GM12878 (cell line): Measurements from ENCODE around the gene SLC4A3. TPM values are rescaled to one million over a fixed set of nuclear protein-coding genes. Genes with fewer than 3 reads are reported as not detected.

ENCODE experiments used
- ATAC-seq: fragments of 200-7000 bp; cut with Tn5 transposase; 3 replicates; pipeline ENCODE4 v1.9.1; 2020; ENCODE audit warnings: mild to moderate bottlenecking, moderate library complexity
- BruUV-seq: library from RNA; stranded (reverse); fragments of 400-500 nt; replicated peaks from 2 replicates; lab custom pipeline; 2021; lab: Mats Ljungman, UMichigan
- CTCF ChIA-PET: fragments of 300-600 bp; sonication (Branson Sonifier 250); formaldehyde crosslinking; extraction: SDS; loops from one replicate; lab custom pipeline; 2021; ENCODE audit warnings: inconsistent platforms; lab: Yijun Ruan, JAX
- POLR2A ChIA-PET: fragments of 350-600 bp; formaldehyde crosslinking; extraction: SDS; loops from one replicate; lab custom pipeline; 2021; ENCODE audit warnings: inconsistent platforms; lab: Charles Lee
- RAD21 ChIA-PET: fragments of 300-600 bp; sonication (Branson Sonifier 250); formaldehyde crosslinking; loops from one replicate; lab custom pipeline; 2023; ENCODE audit warnings: antibody characterized with exemption; ENCODE audit not compliant: unreplicated experiment; lab: Charles Lee
- SMC1A ChIA-PET: fragments of 300-600 bp; sonication (Branson Sonifier 250); formaldehyde crosslinking; loops from one replicate; lab custom pipeline; 2023; ENCODE audit not compliant: unreplicated experiment, uncharacterized antibody; lab: Charles Lee
- DNase-seq: peaks from one replicate; pipeline ENCODE4 v3.0.0-alpha.2; 2011; ENCODE audit warnings: low read depth, low spot score
- FAIRE-seq: peaks from 3 replicates; lab custom pipeline; 2011; peaks lifted over from hg19 to GRCh38; lab: Jason Lieb, UNC
- H2AFZ ChIP-seq: 2 replicates; pipeline ENCODE4 v1.6.0; 2011; ENCODE audit warnings: low read depth, low read length, control low read depth; ENCODE audit not compliant: control insufficient read depth
- H3K27ac ChIP-seq: 2 replicates; pipeline ENCODE4 v1.5.1; 2011; ENCODE audit warnings: control low read depth; ENCODE audit not compliant: control insufficient read depth, insufficient read depth
- H3K27me3 ChIP-seq, 2 experiments: replicated peaks in 1 of 2; 2 replicates each; pipeline versions ENCODE4 v1.6.0 to v1.6.1; 2011; ENCODE audit warnings: low read length in 1 of 2; ENCODE audit not compliant: control insufficient read depth in 2 of 2, insufficient read depth in 2 of 2
- H3K36me3 ChIP-seq, 2 experiments: 2 replicates each; pipeline ENCODE4 v1.5.1; 2011; ENCODE audit warnings: low read length in 1 of 2; ENCODE audit not compliant: control insufficient read depth in 2 of 2, insufficient read depth in 2 of 2
- H3K4me1 ChIP-seq: 2 replicates; pipeline ENCODE4 v1.6.1; 2011; ENCODE audit warnings: mild to moderate bottlenecking, low read length, moderate library complexity, mixed read lengths; ENCODE audit not compliant: control insufficient read depth, insufficient read depth
- H3K4me2 ChIP-seq: 2 replicates; pipeline ENCODE4 v1.6.0; 2011; ENCODE audit warnings: control low read depth; ENCODE audit not compliant: control insufficient read depth, insufficient read depth
- H3K4me3 ChIP-seq: fragments of 200-600 bp; sonication (generic); 2 replicates; pipeline ENCODE4 v1.5.1; 2016
- H3K79me2 ChIP-seq: 2 replicates; pipeline ENCODE4 v1.6.0; 2011; ENCODE audit warnings: low read length; ENCODE audit not compliant: control insufficient read depth, insufficient read depth
- H3K9ac ChIP-seq: 2 replicates; pipeline ENCODE4 v1.8.0; 2011; ENCODE audit warnings: low read length, control low read depth, mixed read lengths; ENCODE audit not compliant: control insufficient read depth, insufficient read depth
- H3K9me3 ChIP-seq: replicated peaks from 3 replicates; pipeline ENCODE4 v1.5.1; 2011; ENCODE audit warnings: mild to moderate bottlenecking, low read length; ENCODE audit not compliant: control insufficient read depth, insufficient read depth
- H4K20me1 ChIP-seq: 2 replicates; pipeline ENCODE4 v1.6.0; 2011; ENCODE audit not compliant: control insufficient read depth, insufficient read depth
- BCL11A ChIP-seq: IDR thresholded peaks from 2 replicates; pipeline ENCODE4 v1.6.1; 2011; ENCODE audit warnings: low read depth, low read length
- CBX3 ChIP-seq: fragments of 200-600 bp; sonication (generic); IDR thresholded peaks from 2 replicates; pipeline ENCODE4 v1.6.1; 2016; ENCODE audit warnings: low read depth, borderline replicate concordance
- FOS ChIP-seq: IDR thresholded peaks from 3 replicates; pipeline ENCODE4 v1.6.1; 2011; ENCODE audit warnings: borderline replicate concordance; ENCODE audit not compliant: insufficient read length; ENCODE audit errors: extremely low read depth
- IRF5 ChIP-seq: fragments of 450-650 bp; IDR thresholded peaks from 2 replicates; pipeline ENCODE4 v1.6.1; 2017; ENCODE audit warnings: borderline replicate concordance
- KLF5 ChIP-seq: fragments of 450-650 bp; IDR thresholded peaks from 2 replicates; pipeline ENCODE4 v1.6.1; 2014; ENCODE audit warnings: mild to moderate bottlenecking; ENCODE audit not compliant: partially characterized antibody
- MLLT1 ChIP-seq: fragments of 450-650 bp; IDR thresholded peaks from 2 replicates; pipeline ENCODE4 v1.6.1; 2016; ENCODE audit warnings: mild to moderate bottlenecking
- NR2C2 ChIP-seq: IDR thresholded peaks from 2 replicates; pipeline ENCODE4 v1.6.1; 2011; ENCODE audit warnings: borderline replicate concordance, low read depth; ENCODE audit not compliant: control insufficient read depth, insufficient read length
- PAX5 ChIP-seq: IDR thresholded peaks from 2 replicates; pipeline ENCODE4 v1.6.1; 2011; ENCODE audit warnings: low read depth, low read length, borderline replicate concordance
- POU2F2 ChIP-seq: IDR thresholded peaks from 3 replicates; pipeline ENCODE4 v1.6.1; 2011; ENCODE audit warnings: low read depth, mild to moderate bottlenecking, low read length, borderline replicate concordance
- RFX5 ChIP-seq: IDR thresholded peaks from 2 replicates; pipeline ENCODE4 v1.6.1; 2011; ENCODE audit warnings: low read depth, low read length, improper control_type of control experiment
- TCF12 ChIP-seq: IDR thresholded peaks from 2 replicates; pipeline ENCODE4 v1.6.1; 2011; ENCODE audit warnings: low read depth, mild to moderate bottlenecking, low read length
- TCF3 ChIP-seq: IDR thresholded peaks from 2 replicates; pipeline ENCODE4 v1.6.1; 2012; ENCODE audit warnings: low read depth, mild to moderate bottlenecking, low read length, borderline replicate concordance; ENCODE audit not compliant: insufficient read depth
- USF2 ChIP-seq: IDR thresholded peaks from 2 replicates; pipeline ENCODE4 v1.6.1; 2011; ENCODE audit warnings: low read depth, low read length, improper control_type of control experiment, borderline replicate concordance
- ZNF274 ChIP-seq: IDR thresholded peaks from one replicate; pipeline ENCODE4 v1.8.0; 2011; ENCODE audit not compliant: insufficient read length, insufficient read depth
- ZNF687 ChIP-seq: fragments of 450-650 bp; IDR thresholded peaks from 2 replicates; pipeline ENCODE4 v1.6.1; 2017; ENCODE audit warnings: mild to moderate bottlenecking, moderate library complexity
- ZSCAN29 ChIP-seq: fragments of 450-650 bp; IDR thresholded peaks from 2 replicates; pipeline ENCODE4 v1.6.1; 2017; ENCODE audit warnings: mild to moderate bottlenecking, moderate library complexity
- WGBS: methylation state at CpG from one replicate; pipeline ENCODE4 v1.1.6; 2016; ENCODE audit warnings: low lambda C conversion rate; ENCODE audit not compliant: insufficient replicate concordance, insufficient coverage; ENCODE audit errors: missing lambda C conversion rate; 5-methylcytosine and 5-hydroxymethylcytosine counted together
- in situ Hi-C: fragments of 300-500 bp; cut with MboI; formaldehyde crosslinking; loops from 9 replicates; pipeline ENCODE4 v1.14.3; 2018; ENCODE audit warnings: mixed read lengths
- intact Hi-C: fragments of 100-400 bp; cut with micrococcal nuclease; formaldehyde crosslinking; loops from one replicate; pipeline ENCODE4 v1.14.2; 2022; ENCODE audit not compliant: unreplicated experiment
- polyA plus RNA-seq, 11 experiments: library from polyadenylated mRNA; depleted of rRNA in 4 of 11; unstranded in 6 of 11; stranded (reverse) in 5 of 11; fragments of >200 nt; fragmentation: Nextera tagmentation in 4 of 11; fragmentation: Illumina TruSeq in 1 of 11; extraction: Ambion mirVana in 4 of 11; extraction: Trizol in 1 of 11; gene quantifications; 1 replicate in 1 of 11; 2 replicates in 10 of 11; pipeline versions ENCODE4 v1.2.1 to v1.2.3, GENCODE V29; 2011 to 2016; ENCODE audit warnings: inconsistent platforms in 2 of 11, missing spikeins in 2 of 11, low read depth in 1 of 11
- total RNA-seq, 4 experiments: library from RNA; depleted of rRNA in 3 of 4; stranded (reverse); fragments of >200 nt in 3 of 4; fragmentation: Illumina TruSeq in 1 of 4; extraction: Trizol in 1 of 4; gene quantifications; 2 replicates each; pipeline versions ENCODE4 v1.2.1 to v1.2.3, GENCODE V29; 2013 to 2021

The SLC4A3 gene
- total and polyA plus RNA-seq, 10 of the 15 experiments (the other 5 are each of a cell fraction or from before 2014, with no cell fraction given): 0.05 to 0.08 TPM; not detected in 8

GRCh38 chr2:219631406-219631891, 4.0 kb downstream of the SLC4A3 start:
- FAIRE-seq: no peak
- Histone ChIP-seq H3K27ac (no peak overlapping the region), H3K4me1 (no peaks in the 10 kb centered on the region), H3K4me2 (no peak overlapping the region), H3K9ac (no peak overlapping the region), H4K20me1 (no peaks in the 10 kb centered on the region; the same call in 1 of the 2 replicates), H3K9me3 (no peaks in the 10 kb centered on the region; the same call in 2 of the 3 replicates), H3K27me3 (peaks cover 2 to 6% of the 10 kb centered on the region in 2 experiments), H2AFZ (no peak overlapping the region), H3K36me3 (no peaks in the 10 kb centered on the region), H3K79me2 (no peaks in the 10 kb centered on the region), H3K4me3 (no peak overlapping the region)
- TF ChIP-seq CBX3 (no peak), IRF5 (no peak), ZNF274 (no peak), PAX5 (no peak), FOS (no peak), RFX5 (no peak), USF2 (no peak), TCF3 (no peak), BCL11A (no peak), TCF12 (no peak), MLLT1 (no peak), KLF5 (no peak), ZNF687 (no peak), ZSCAN29 (no peak), NR2C2 (no peak), POU2F2 (no peak)
- WGBS: 25% methylated on average over 9 of the region's 9 CpGs
- no peak for DNase-seq
- in situ Hi-C loops (no loop called here), intact Hi-C loops (loop anchor here (10.0 kb wide), 1 partner anchor 157 kb away; no protein-coding TSS in a partner anchor)
- BruUV-seq: no TSS peak
- RAD21 ChIA-PET: no interaction called here
- POLR2A ChIA-PET: no interaction called here
- ATAC-seq: no peak
- SMC1A ChIA-PET: no interaction called here
- CTCF ChIA-PET: interaction anchor here (1.6 to 2.5 kb wide), 2 partner anchors 10 to 89 kb away, joined by 3 to 9 read pairs; no protein-coding TSS in a partner anchor
